Sigmoid colon (tissue), 4 donors: ENCODE results near the gene PODXL.

ENCODE experiments used
- CTCF ChIP-seq, 4 experiments: fragments of 450-650 bp in 3 of 4; fragments of 200-600 bp in 1 of 4; IDR thresholded peaks; one replicate each; pipeline ENCODE4 v1.5.1; 2016 to 2019; ENCODE audit warnings: antibody characterized with exemption in 4 of 4, mild to moderate bottlenecking in 3 of 4, moderate library complexity in 2 of 4
- POLR2AphosphoS5 ChIP-seq, 4 donors: sonication (generic); formaldehyde crosslinking; IDR thresholded peaks; one replicate each; pipeline ENCODE4 v1.6.1; 2017; ENCODE audit warnings: antibody characterized with exemption in 4 of 4

- no peak for TF ChIP-seq CTCF (IDR thresholded peaks at IDR 0.05)
- TF ChIP-seq POLR2AphosphoS5 (IDR thresholded peaks at IDR 0.05) = no peak
Measured at GRCh38 chr7:131455546-131455945, 100.9 kb downstream of the PODXL start.
